ENCODE data around the gene LTB.

LTB gene

GRCh38 chr6:31560697-31561058, 21.5 kb downstream of the LTB start:
- Histone ChIP-seq H3K27me3 (replicated peaks; ENCODE audit: control insufficient read depth, insufficient read depth, low read length) (no peaks in the 10 kb centered on the region), H3K4me3 (replicated peaks; ENCODE audit: low read depth, low read length) (peak overlapping the region; percentile 19), H3K36me3 (ENCODE audit: control insufficient read depth, insufficient read depth, low read length) (peaks cover 1% of the 10 kb centered on the region)
- TF ChIP-seq CTCF (IDR thresholded peaks at IDR 0.05; ENCODE audit: insufficient read depth, low read length, poor library complexity, severe bottlenecking), result no peak
- DNase-seq (ENCODE audit: extremely low read depth, insufficient read length), result no peak

- TF ChIP-seq CTCF (IDR thresholded peaks at IDR 0.05; ENCODE audit: insufficient read depth, low read length, poor library complexity, severe bottlenecking), result peak; percentile 8
- Histone ChIP-seq H3K27me3 (replicated peaks; ENCODE audit: control insufficient read depth, insufficient read depth, low read length) (no peaks in the 10 kb centered on the region), H3K36me3 (ENCODE audit: control insufficient read depth, insufficient read depth, low read length) (peaks cover 1% of the 10 kb centered on the region), H3K4me3 (replicated peaks; ENCODE audit: low read depth, low read length) (peak overlapping the region; percentile 33)
- peak; percentile 78 for DNase-seq (ENCODE audit: extremely low read depth, insufficient read length)
Measured at GRCh38 chr6:31559958-31560696, 22.1 kb downstream of the LTB start.

- Histone ChIP-seq H3K36me3 (ENCODE audit: control insufficient read depth, insufficient read depth, low read length) (peaks cover 1% of the 10 kb centered on the region), H3K4me3 (replicated peaks; ENCODE audit: low read depth, low read length) (peak overlapping the region; percentile 33)
- TF ChIP-seq CTCF (IDR thresholded peaks at IDR 0.05; ENCODE audit: insufficient read depth, low read length, poor library complexity, severe bottlenecking), result no peak
Measured at GRCh38 chr6:31559606-31559957, 22.6 kb downstream of the LTB start.

GRCh38 chr6:31558631-31559500, 23.4 kb downstream of the LTB start:
- no peak for TF ChIP-seq CTCF (IDR thresholded peaks at IDR 0.05; ENCODE audit: insufficient read depth, low read length, poor library complexity, severe bottlenecking)
- DNase-seq (ENCODE audit: extremely low read depth, insufficient read length), result peak; percentile 83
- Histone ChIP-seq H3K4me3 (replicated peaks; ENCODE audit: low read depth, low read length) (peak overlapping the region; percentile 33), H3K27me3 (replicated peaks; ENCODE audit: control insufficient read depth, insufficient read depth, low read length) (no peaks in the 10 kb centered on the region), H3K36me3 (ENCODE audit: control insufficient read depth, insufficient read depth, low read length) (peaks cover 1% of the 10 kb centered on the region)

More at GRCh38 chr6:31559606-31559957, 22.6 kb downstream of the LTB start:
- H3K27me3 ChIP-seq (replicated peaks; ENCODE audit: control insufficient read depth, insufficient read depth, low read length), result no peaks in the 10 kb centered on the region
- DNase-seq (ENCODE audit: extremely low read depth, insufficient read length), result no peak

GRCh38 chr6:31558318-31558625, 24.0 kb downstream of the LTB start:
- Histone ChIP-seq H3K36me3 (ENCODE audit: control insufficient read depth, insufficient read depth, low read length) (peaks cover 1% of the 10 kb centered on the region), H3K4me3 (replicated peaks; ENCODE audit: low read depth, low read length) (peak overlapping the region; percentile 21), H3K27me3 (replicated peaks; ENCODE audit: control insufficient read depth, insufficient read depth, low read length) (no peaks in the 10 kb centered on the region)
- TF ChIP-seq CTCF (IDR thresholded peaks at IDR 0.05; ENCODE audit: insufficient read depth, low read length, poor library complexity, severe bottlenecking), result no peak
- DNase-seq (ENCODE audit: extremely low read depth, insufficient read length), result no peak

Measured in GM06990 (cell line).